ENCODE measurements around the gene KIF18A.

The KIF18A gene

DNA sequence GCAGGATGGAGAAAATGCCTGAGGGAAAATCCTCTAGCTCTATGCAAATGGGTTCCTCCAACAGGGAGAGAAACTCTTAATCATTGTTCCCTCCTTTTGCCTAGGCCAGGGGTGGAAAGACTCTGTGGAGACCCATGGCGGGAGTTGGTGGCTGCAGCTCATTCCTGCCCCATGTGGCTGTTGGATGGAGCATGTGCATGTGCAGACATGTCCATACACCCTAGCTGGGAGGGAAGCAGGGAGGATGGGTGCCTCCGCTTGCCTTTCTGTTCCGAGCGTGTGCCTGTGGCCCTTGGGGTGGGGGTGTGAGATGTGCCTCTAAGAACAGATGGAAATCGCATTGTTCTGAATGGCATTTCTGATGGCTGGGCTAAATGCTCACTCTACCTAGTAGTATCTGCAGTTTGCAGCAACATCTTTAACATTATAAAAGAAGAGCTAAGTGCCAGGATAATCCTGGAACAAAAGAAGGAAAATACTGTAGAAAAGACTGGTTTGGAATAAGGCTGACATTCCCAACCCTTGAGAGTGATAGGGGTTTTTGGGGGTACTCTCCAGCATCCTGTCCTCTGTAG lies 32.0 kb upstream of the KIF18A start:
- TF ChIP-seq, protein P1, sequence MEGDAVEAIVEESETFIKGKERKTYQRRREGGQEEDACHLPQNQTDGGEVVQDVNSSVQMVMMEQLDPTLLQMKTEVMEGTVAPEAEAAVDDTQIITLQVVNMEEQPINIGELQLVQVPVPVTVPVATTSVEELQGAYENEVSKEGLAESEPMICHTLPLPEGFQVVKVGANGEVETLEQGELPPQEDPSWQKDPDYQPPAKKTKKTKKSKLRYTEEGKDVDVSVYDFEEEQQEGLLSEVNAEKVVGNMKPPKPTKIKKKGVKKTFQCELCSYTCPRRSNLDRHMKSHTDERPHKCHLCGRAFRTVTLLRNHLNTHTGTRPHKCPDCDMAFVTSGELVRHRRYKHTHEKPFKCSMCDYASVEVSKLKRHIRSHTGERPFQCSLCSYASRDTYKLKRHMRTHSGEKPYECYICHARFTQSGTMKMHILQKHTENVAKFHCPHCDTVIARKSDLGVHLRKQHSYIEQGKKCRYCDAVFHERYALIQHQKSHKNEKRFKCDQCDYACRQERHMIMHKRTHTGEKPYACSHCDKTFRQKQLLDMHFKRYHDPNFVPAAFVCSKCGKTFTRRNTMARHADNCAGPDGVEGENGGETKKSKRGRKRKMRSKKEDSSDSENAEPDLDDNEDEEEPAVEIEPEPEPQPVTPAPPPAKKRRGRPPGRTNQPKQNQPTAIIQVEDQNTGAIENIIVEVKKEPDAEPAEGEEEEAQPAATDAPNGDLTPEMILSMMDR (IDR thresholded peaks at IDR 0.05): no peak

DNA sequence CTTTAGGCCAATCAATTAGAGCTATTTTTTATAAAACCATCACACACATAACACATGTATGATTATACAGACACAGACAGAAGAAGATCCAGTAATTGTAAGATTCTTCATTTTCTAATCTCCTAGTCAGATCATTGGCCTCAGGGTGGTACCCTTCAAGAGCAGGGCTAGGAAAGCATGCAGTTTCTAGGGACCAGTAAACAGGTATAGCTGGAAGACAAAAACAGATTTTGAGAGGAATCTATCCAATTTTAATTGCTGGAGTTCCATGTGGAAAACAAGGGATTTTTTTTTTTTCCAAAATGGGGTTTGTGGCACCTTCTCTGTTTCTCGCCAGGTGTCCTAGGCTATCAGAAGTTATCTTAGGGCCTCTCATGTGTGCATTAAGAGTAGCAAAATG lies 29.9 kb upstream of the KIF18A start:
- TF ChIP-seq, protein P1 (IDR thresholded peaks at IDR 0.05): no peak

DNA sequence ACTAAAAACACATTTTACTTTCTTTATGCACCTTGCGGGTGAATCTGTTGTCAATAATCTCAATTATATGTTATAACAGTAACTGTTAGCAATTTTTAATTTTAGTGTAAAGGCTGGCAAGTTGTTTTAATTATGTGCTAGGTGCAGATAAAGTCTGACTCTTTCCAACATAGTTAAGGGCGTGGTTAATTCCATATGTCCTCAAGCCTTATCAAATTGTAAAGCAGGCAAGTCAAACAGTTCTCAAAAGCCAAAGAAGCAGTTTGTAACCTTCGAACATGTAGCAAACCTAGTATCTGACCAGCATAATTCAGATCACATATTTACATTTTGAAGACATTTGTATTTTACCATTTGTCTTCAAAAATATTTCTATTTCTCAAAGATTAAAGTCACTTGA lies 29.4 kb upstream of the KIF18A start:
- TF ChIP-seq, protein P1 (IDR thresholded peaks at IDR 0.05): no peak

- TF ChIP-seq, protein P1 (IDR thresholded peaks at IDR 0.05): no peak
These were observed 25.2 kb upstream of the KIF18A start for GRCh38 chr11:28133146-28133545.

DNA sequence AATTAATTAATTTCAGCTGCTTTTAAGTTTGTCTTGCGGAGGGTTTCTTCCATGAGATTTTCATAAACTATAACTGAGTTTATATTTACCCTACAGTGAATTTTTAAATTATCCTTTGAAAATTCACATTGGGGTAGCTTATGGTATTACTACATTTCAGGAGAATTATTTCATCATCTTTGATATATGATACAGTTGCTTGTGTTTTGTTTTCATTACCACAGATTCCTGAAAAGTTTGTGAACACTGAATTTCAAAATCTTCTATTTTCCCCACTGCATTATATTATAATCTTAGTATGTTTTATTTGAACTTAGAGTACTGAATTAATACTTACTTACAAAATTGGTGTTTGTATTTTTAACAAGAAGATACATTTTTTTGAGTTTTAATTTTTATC lies 24.6 kb upstream of the KIF18A start:
- TF ChIP-seq, protein P1 (IDR thresholded peaks at IDR 0.05): no peak

DNA sequence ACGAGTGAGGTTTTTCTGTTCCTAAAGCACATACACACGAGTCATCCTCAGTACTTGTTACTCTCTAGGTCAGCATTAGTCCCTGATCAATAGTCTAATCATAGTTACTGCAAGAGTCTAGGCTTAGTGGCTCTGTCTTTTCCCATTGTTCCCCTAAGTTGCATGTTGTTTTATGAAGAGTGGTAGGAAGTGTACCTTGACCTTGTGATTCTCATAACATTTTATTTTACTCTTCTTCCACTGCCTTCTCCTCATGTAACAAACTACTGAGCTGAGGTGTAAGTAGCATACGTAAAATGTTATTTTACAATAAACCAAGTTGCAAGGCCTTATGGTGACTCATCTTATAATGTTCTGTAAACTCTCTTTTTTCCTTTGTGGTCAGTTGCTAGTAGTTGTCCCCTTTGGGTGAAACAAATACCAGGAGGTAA lies 15.2 kb upstream of the KIF18A start:
- TF ChIP-seq, protein P1 (IDR thresholded peaks at IDR 0.05): no peak

- TF ChIP-seq, protein P1 (IDR thresholded peaks at IDR 0.05): no peak
These were observed 9.8 kb upstream of the KIF18A start for GRCh38 chr11:28117712-28118111.

GRCh38 chr11:28114731-28115130 lies 6.8 kb upstream of the KIF18A start:
- TF ChIP-seq, protein P1 (IDR thresholded peaks at IDR 0.05): no peak
